GM13977 (cell line): Measurements from ENCODE around the gene PLEKHB1.

Source experiments
- DNase-seq: peaks from one replicate; pipeline ENCODE4 v3.0.0; 2012; ENCODE audit warnings: low spot score
- CTCF ChIP-seq: IDR thresholded peaks from 2 replicates; pipeline ENCODE4 v1.5.1; 2012; ENCODE audit warnings: mild to moderate bottlenecking, control low read depth; ENCODE audit not compliant: insufficient read depth; ENCODE audit errors: extremely low read depth, missing control alignments
- in situ Hi-C: fragments of 300-500 bp; cut with MboI; formaldehyde crosslinking; loops from one replicate; pipeline ENCODE4 v1.12.0; 2022; ENCODE audit warnings: low sequenced_read_pairs, low pct_unique_long_range_greater_than_20kb, mixed read lengths, inconsistent platforms; ENCODE audit not compliant: unreplicated experiment

The PLEKHB1 gene

GRCh38 chr11:73651252-73651651 is 4.9 kb downstream of the PLEKHB1 start:
- DNase-seq, result no peak
- in situ Hi-C loops, result loop anchor here (25.0 kb wide), 1 partner anchor 289 kb away; no protein-coding TSS in a partner anchor
- TF ChIP-seq CTCF, result no peak

GRCh38 chr11:73651661-73652045 is 5.3 kb downstream of the PLEKHB1 start:
- no peak for DNase-seq
- TF ChIP-seq CTCF, result no peak
- in situ Hi-C loops, result loop anchor here (25.0 kb wide), 1 partner anchor 289 kb away; no protein-coding TSS in a partner anchor

- peak; percentile 14 for DNase-seq
- in situ Hi-C loops, result loop anchor here (25.0 kb wide), 1 partner anchor 290 kb away; no protein-coding TSS in a partner anchor
- TF ChIP-seq CTCF, result no peak
These were observed 5.8 kb downstream of the PLEKHB1 start for GRCh38 chr11:73652046-73652730.

- no peak for TF ChIP-seq CTCF
- no peak for DNase-seq
- in situ Hi-C loops, result loop anchor here (25.0 kb wide), 1 partner anchor 291 kb away; no protein-coding TSS in a partner anchor
These were observed 6.6 kb downstream of the PLEKHB1 start for GRCh38 chr11:73652856-73653559.

- no peak for TF ChIP-seq CTCF
- no peak for DNase-seq
- in situ Hi-C loops, result loop anchor here (25.0 kb wide), 1 partner anchor 292 kb away; no protein-coding TSS in a partner anchor
These were observed 7.6 kb downstream of the PLEKHB1 start for GRCh38 chr11:73653996-73654395.

GRCh38 chr11:73654482-73655021 is 8.2 kb downstream of the PLEKHB1 start:
- no peak for DNase-seq
- TF ChIP-seq CTCF, result no peak
- in situ Hi-C loops, result loop anchor here (25.0 kb wide), 1 partner anchor 292 kb away; no protein-coding TSS in a partner anchor
